HG02870 (cell line): ENCODE data around the gene TSPAN16.

Source experiments
- ATAC-seq: cut with Tn5 transposase; IDR thresholded peaks from one replicate; pipeline ENCODE4 v1.9.1; 2021; ENCODE audit warnings: mild to moderate bottlenecking, moderate library complexity; ENCODE audit not compliant: unreplicated experiment

TSPAN16 gene

DNA sequence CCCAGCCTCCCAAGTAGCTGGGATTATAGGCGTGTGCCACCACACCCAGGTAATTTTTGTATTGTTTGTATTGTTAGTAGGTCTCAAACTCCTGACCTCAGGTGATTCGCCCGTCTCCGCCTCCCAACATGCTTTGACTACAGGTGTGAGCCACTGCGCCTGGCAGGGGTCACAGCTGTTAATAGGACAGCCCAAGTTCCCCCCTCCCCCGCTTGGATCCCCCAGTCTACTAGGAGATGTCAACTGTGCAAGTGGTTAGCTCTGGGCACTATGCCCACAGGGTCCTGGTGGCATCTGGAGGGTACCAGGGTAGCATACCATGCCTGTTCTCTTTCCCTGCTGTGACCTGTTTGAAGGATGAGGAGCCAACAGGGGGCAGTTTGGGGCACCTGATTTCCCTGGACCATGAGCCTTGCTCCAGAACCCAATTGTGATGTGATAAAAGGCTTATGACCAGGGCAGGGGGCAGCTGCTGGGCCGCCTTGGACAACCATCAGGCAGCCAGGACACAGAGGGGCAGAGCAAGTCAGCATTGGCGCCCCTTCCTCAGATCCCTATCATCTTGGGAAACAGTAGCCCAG is at the start of gene TSPAN16:
TSS of gene TSPAN16 (plus strand) at position 496 of the 581 bp plus-strand sequence. CDS start 138 bp downstream, outside the sequence.
- ATAC-seq = no peak

DNA sequence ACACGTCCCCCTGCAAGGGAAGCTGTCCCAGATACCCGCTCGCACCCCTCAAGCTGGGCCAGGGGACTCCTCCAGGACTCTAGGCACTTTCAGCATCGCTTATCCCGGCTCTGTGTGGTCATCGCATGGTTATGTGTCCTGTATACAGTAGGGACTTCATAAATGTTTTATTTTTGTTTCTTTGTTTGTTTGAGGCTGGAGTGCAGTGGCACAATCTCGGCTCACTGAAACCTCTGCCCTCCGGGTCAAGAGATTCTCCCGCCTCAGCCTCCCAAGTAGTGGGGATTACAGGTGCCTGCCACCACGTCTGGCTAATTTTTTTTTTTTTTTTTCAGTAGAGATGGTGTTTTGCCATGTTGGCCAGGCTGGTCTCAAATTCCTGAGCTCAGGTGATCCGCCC is 49.0 kb upstream of the TSPAN16 start:
- no peak for ATAC-seq

DNA sequence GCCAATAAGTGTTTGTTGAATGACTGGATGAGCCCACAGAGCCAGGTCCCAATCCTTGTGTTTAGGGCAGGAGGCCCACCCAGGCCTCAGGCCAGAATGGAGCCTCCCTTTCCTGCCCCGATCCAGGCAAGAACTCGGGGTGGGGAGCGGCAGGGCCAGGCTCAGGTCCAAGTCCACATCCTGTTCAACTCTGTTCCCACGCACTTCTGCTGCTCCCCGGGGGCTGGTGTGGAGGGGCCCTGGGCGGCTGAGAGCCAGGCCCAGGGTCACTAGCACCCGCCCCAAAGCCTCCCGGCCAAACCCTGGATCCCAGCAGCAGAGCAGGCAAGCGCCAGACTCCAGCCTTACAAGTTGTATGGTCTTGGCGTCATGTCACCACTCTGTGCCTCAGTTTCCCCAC is 48.6 kb upstream of the TSPAN16 start:
- ATAC-seq = no peak

DNA sequence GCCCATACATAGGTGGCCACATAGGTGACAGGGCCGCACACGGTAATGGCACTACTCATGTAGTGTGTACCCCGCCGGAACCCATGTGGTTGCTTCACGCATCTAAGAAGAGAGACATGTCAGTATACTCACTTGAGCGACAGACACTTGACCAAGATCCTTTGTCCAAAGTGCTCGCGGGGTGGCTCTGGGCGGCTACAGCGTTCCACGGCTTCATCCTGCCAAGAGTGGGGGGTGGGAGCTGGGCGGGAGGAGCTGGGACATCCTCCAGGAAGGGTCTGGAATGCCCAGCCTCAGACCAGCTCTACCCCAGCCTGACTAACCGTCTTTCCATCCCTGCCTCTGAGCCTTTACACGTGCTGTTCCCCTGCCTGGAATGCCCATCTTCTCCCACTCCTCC is 48.0 kb upstream of the TSPAN16 start:
- no peak for ATAC-seq

GRCh38 chr19:11248852-11249251 is 47.1 kb upstream of the TSPAN16 start:
- ATAC-seq = no peak

GRCh38 chr19:11251217-11251616 is 44.7 kb upstream of the TSPAN16 start:
- ATAC-seq = no peak

- no peak for ATAC-seq
Measured at GRCh38 chr19:11251650-11252314, 44.2 kb upstream of the TSPAN16 start.

GRCh38 chr19:11252665-11253355 is 43.1 kb upstream of the TSPAN16 start:
- no peak for ATAC-seq

- no peak for ATAC-seq
Measured at GRCh38 chr19:11254666-11255065, 41.3 kb upstream of the TSPAN16 start.

DNA sequence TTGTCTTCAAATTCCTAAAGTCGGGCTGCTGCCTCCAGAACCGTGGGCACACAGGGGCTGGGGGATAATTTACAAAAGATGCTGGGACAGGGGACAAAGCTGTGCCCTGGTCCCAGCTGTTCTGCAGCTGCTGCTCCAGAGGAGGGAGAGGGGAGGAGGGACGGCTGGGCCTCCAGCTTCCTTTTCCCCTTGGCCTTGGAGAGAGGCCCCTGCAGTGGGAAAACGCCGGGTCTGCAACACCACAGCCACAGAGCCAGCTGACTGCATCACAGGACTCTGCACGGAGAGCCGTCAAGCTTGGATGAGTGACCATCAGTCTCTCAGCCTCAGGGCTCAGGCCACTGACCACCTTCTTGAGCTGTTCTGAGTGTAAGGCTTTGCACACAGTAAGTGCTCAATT is 39.8 kb upstream of the TSPAN16 start:
- ATAC-seq = no peak

- no peak for ATAC-seq
Measured at GRCh38 chr19:11257846-11258380, 38.0 kb upstream of the TSPAN16 start.

DNA sequence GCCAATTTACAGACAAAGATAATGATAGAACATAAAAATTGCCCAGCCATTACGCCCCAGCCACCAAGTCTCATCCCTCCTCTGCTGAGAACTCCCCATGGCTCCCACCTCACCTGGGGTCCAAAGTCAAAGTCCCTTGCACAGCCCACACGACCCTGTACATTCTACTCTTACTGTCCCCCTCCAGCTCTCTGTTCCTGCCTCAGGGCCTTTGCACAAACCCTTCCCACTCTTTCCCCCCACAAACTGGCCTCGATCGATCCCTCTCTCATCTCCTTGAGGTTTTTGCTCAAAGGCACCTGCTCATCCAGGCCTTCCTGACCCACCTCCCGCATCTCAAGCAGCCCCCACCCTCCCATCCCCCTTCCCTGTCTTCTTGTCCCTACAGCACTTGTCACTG is 35.0 kb upstream of the TSPAN16 start:
- ATAC-seq = no peak

GRCh38 chr19:11261431-11261970 is 34.5 kb upstream of the TSPAN16 start:
- no peak for ATAC-seq

GRCh38 chr19:11261971-11262839 is 33.8 kb upstream of the TSPAN16 start, which contains the start of gene DOCK6:
Gene DOCK6 (minus strand): TSS chr19:11262524. CDS start chr19:11262440, 84 bp downstream.
- ATAC-seq = no peak

- ATAC-seq = no peak
Measured at GRCh38 chr19:11263726-11264125, 32.2 kb upstream of the TSPAN16 start.

DNA sequence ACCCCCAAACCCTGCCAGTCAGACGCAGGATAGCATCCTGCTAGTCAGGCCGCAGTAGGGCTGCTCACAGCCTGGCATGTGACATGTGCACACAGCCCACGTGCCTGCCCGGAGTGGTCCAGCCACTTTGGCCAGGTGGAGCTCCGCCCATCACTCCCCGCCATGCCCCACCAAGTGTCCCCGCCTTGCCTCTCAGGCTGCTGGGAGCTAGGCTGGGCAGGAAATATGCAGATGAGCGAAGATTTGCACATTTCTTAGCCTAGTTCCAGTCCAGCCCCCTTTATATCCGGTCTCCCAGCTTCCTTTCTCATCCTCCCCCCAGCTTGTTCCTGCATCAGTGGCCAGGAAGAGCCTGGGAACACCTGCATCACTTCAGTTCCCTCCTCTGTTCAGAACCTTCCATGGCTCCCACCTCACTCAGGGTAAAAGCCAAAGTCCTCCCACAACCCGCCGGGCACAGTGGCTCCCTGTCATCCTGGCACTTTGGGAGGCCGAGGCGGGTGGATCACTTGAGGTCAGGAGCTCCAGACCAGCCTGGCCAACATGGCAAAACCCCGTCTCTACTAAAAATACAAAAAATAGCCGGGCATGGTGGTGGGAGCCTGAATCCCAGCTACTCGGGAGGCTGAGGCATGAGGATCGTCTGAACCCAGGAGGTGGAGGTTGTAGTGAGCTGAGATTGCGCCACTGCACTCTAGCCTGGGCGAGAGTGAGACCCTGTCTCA is 31.3 kb upstream of the TSPAN16 start:
- no peak for ATAC-seq

DNA sequence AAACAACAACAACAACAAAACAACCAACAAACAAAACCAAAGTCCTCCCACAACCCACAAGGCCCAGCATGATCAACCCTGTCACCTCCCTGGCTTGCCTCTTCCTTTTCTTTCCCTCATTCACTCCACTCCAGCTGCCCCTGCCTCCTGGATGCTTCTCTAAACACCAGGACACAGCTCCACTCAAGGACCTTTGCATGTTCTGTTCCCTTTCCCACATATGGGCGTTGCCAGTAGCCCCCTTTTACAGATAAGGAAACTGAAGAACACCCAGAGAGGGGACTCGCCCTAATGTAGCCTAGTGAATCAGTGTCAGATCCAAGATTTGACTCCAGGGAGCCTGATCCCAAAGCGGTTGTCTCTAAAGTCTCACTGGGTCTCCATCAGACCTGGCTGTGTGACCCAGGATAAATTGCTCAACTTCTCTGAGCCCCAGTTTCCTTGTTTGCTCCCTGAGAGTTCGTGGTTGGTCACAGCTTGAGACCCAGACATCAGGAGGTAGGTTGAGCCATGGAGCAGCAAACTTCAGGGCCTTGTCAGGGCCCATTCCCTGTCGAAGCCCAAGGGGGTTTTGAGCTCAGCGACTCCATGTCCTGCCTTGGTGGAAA is 30.7 kb upstream of the TSPAN16 start:
- ATAC-seq = no peak

- ATAC-seq = no peak
Measured at GRCh38 chr19:11265785-11266236, 30.1 kb upstream of the TSPAN16 start.

- ATAC-seq = no peak
Measured at GRCh38 chr19:11267316-11268085, 28.5 kb upstream of the TSPAN16 start.
